ENCODE results near the gene ZNF236.
A peak's percentile ranks its signal among the peaks of the same experiment; 100 is the strongest.

The ZNF236 gene

GRCh38 chr18:76973520-76974266, 151.3 kb downstream of the ZNF236 start:
- no peak for DNase-seq (ENCODE audit: low read depth in 2 of 2)

- DNase-seq (ENCODE audit: low read depth in 2 of 2), result no peak
Observed at GRCh38 chr18:76974386-76974785, 152.0 kb downstream of the ZNF236 start.

- no peak for DNase-seq (ENCODE audit: low read depth in 2 of 2)
Observed at GRCh38 chr18:76975577-76976110, 153.3 kb downstream of the ZNF236 start.

- DNase-seq (ENCODE audit: low read depth in 2 of 2), result no peak
Observed at GRCh38 chr18:76977108-76977621, 154.8 kb downstream of the ZNF236 start.

GRCh38 chr18:76977684-76978232, 155.4 kb downstream of the ZNF236 start:
- no peak for DNase-seq (ENCODE audit: low read depth in 2 of 2)

- DNase-seq (ENCODE audit: low read depth in 2 of 2), result no peak
Observed at GRCh38 chr18:76978616-76979015, 156.3 kb downstream of the ZNF236 start.

GRCh38 chr18:76979111-76979751, 156.9 kb downstream of the ZNF236 start:
- no peak for DNase-seq (ENCODE audit: low read depth in 2 of 2)

GRCh38 chr18:76979906-76980305, 157.5 kb downstream of the ZNF236 start:
- DNase-seq (ENCODE audit: low read depth in 2 of 2), result no peak

GRCh38 chr18:76980663-76981395, 158.5 kb downstream of the ZNF236 start:
- no peak for DNase-seq (ENCODE audit: low read depth in 2 of 2)

- DNase-seq (ENCODE audit: low read depth in 2 of 2), result no peak
Observed at GRCh38 chr18:76981396-76981968, 159.1 kb downstream of the ZNF236 start.

- no peak for DNase-seq (ENCODE audit: low read depth in 2 of 2)
Observed at GRCh38 chr18:76982038-76982437, 159.7 kb downstream of the ZNF236 start.

- peak; percentile 76 to 88 for DNase-seq (ENCODE audit: low read depth in 2 of 2)
Observed at GRCh38 chr18:76982841-76983583, 160.7 kb downstream of the ZNF236 start.

GRCh38 chr18:76983613-76984051, 161.3 kb downstream of the ZNF236 start:
- DNase-seq (ENCODE audit: low read depth in 2 of 2), result no peak

GRCh38 chr18:76984193-76985155, 162.1 kb downstream of the ZNF236 start:
- no peak for DNase-seq (ENCODE audit: low read depth in 2 of 2)

- no peak for DNase-seq (ENCODE audit: low read depth in 2 of 2)
Observed at GRCh38 chr18:76985156-76985950, 163.0 kb downstream of the ZNF236 start.

- DNase-seq (ENCODE audit: low read depth in 2 of 2), result no peak
Observed at GRCh38 chr18:76985951-76986236, 163.5 kb downstream of the ZNF236 start.

- no peak for DNase-seq (ENCODE audit: low read depth in 2 of 2)
Observed at GRCh38 chr18:76986406-76986805, 164.0 kb downstream of the ZNF236 start.

GRCh38 chr18:76988031-76988826, 165.9 kb downstream of the ZNF236 start:
- DNase-seq (ENCODE audit: low read depth in 2 of 2), result no peak

All from activated CD4-positive, alpha-beta T cell treated with anti-CD3 and anti-CD28 coated beads for 24 hours (primary cell).